IPS-15b (cell line): ENCODE data around the gene SMG7.

Experiments
- H3K27me3 ChIP-seq: one replicate; pipeline ENCODE4 v1.6.1; 2013; ENCODE audit warnings: low read length; ENCODE audit not compliant: control insufficient read depth, insufficient read depth
- H3K36me3 ChIP-seq: one replicate; pipeline ENCODE4 v1.6.1; 2013; ENCODE audit warnings: low read length; ENCODE audit not compliant: control insufficient read depth, insufficient read depth
- H3K4me1 ChIP-seq: one replicate; pipeline ENCODE4 v1.6.1; 2013; ENCODE audit warnings: mild to moderate bottlenecking, low read length; ENCODE audit not compliant: control insufficient read depth, insufficient read depth
- H3K4me3 ChIP-seq: one replicate; pipeline ENCODE4 v1.5.1; 2013; ENCODE audit warnings: low read depth, low read length
- H3K9ac ChIP-seq: one replicate; pipeline ENCODE4 v1.6.1; 2013; ENCODE audit warnings: low read depth, mild to moderate bottlenecking, low read length
- H3K9me3 ChIP-seq: one replicate; pipeline ENCODE4 v1.6.1; 2013; ENCODE audit warnings: mild to moderate bottlenecking, low read length; ENCODE audit not compliant: control insufficient read depth, insufficient read depth

SMG7 gene

DNA sequence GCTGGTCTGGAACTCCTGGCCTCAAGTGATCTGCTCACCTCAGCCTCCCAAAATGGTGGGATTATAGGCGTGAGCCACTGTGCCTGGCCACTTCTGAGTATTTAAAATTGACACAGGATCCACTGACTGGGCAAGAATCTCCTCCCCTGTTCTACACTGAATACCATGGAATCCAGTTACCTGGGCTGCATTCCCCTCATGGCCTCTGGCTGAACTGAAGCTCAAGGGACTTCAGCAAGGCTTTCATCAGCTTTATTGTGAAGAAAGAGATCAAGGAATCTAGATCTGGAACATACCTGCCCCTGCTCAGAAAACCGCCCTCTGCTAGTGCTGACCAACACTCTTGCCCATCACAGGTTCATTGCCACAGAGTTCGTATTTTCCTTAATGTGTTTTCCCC is 97.5 kb downstream of the SMG7 start:
- Histone ChIP-seq H3K36me3 (no peaks in the 10 kb centered on the region), H3K4me3 (no peak overlapping the region), H3K4me1 (no peaks in the 10 kb centered on the region), H3K9ac (no peak overlapping the region), H3K27me3 (no peaks in the 10 kb centered on the region), H3K9me3 (no peaks in the 10 kb centered on the region)

GRCh38 chr1:183570451-183570850 is 98.2 kb downstream of the SMG7 start:
- no peaks in the 10 kb centered on the region for H3K9me3 ChIP-seq
- no peaks in the 10 kb centered on the region for H3K4me1 ChIP-seq
- H3K4me3 ChIP-seq: no peak overlapping the region
- H3K9ac ChIP-seq: no peak overlapping the region
- H3K36me3 ChIP-seq: no peaks in the 10 kb centered on the region
- no peaks in the 10 kb centered on the region for H3K27me3 ChIP-seq

DNA sequence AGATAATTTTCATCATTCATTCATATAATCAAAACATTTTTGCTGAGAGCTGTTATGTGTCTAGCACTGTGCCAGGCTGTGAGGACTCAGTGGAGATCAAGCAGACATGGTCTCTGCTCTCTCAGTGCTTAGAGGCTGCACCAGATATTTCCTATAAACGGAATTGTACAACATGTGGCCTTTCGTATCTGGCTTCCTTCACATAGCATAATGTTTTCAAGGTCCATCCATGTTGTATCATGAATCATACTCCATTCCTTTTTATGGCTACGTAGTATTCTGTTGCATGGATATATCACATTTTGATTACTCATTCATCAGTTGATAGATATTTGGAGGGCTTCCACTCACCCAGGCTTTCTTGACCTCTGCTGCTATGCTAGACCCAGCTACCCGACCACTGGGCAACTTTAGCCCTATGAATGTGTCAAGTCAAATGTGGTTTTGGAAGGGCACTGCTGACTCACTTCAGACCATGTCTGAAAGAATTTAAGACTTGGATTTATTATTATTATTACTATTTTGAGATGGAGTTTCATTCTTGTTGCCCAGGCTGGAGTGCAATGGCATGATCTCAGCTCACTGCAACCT is 99.5 kb downstream of the SMG7 start:
- H3K9me3 ChIP-seq: no peaks in the 10 kb centered on the region
- no peak overlapping the region for H3K4me3 ChIP-seq

DNA sequence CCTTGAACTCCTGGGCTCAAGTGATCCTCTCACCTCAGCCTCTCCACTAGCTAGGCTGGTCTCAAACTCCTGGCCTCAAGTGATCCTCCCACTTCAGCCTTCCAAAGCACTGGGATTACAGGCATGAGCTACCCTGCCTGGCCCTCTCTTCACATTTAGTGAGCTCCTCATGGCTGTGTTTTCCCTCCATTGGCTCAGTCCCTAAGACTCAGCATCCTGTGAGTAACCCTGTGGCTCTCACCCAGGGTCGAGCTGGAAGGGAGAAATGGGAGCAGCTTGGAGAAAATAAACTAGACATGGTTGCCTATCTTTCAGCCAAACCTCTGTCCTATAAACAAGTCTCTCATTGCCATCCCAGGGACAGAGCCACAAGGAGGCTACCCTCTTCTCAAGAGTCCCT is 100.4 kb downstream of the SMG7 start:
- Histone ChIP-seq H3K27me3 (no peaks in the 10 kb centered on the region), H3K4me3 (no peak overlapping the region), H3K4me1 (no peaks in the 10 kb centered on the region), H3K9me3 (no peaks in the 10 kb centered on the region), H3K36me3 (no peaks in the 10 kb centered on the region), H3K9ac (no peak overlapping the region)

More for the DNA sequence above, 99.5 kb downstream of the SMG7 start:
- H3K9ac ChIP-seq: no peak overlapping the region
- H3K4me1 ChIP-seq: no peaks in the 10 kb centered on the region
- H3K27me3 ChIP-seq: no peaks in the 10 kb centered on the region
- no peaks in the 10 kb centered on the region for H3K36me3 ChIP-seq

DNA sequence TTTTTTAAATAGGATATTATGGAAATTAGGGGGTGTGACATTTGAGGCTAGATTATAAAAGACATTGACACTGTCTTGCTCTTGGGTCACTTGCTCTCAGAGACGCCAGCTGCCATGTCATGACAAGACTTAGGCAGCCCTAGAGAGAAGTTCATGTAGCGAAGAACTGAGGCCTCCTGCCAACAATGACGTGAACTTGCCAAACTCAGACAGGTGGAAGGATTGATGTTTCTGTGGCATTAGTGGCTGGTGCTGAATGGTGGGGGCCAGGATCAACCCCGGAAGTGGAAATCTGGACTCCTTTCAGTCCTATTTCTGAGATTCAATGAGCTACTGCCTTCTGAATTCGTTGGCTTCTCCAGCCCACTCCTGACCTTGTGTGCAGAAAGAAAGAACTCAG is 103.3 kb downstream of the SMG7 start:
- Histone ChIP-seq H3K9ac (no peak overlapping the region), H3K4me1 (peaks cover 4% of the 10 kb centered on the region), H3K36me3 (no peaks in the 10 kb centered on the region), H3K27me3 (no peaks in the 10 kb centered on the region), H3K9me3 (no peaks in the 10 kb centered on the region), H3K4me3 (no peak overlapping the region)

DNA sequence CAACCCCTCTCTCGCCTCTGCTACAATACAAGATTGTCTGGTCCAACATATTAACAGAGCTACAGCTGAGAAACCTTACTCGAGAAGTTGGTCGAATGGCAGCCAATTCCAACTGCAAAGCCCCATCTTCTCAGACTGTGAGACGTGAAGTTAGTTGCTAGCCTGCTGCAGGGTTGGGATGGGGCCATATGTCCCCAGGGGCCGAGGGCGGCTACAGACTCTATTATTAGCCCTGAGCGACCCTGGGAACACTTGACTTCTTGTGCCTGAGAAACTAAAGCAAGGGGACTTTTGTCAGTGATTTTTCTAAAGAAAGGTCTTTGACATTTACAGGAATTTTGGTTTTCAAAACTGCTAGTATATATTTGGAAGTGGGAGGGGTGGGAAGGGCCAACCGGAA is 104.2 kb downstream of the SMG7 start:
- Histone ChIP-seq H3K9me3 (no peaks in the 10 kb centered on the region), H3K27me3 (no peaks in the 10 kb centered on the region), H3K4me1 (peaks cover 4% of the 10 kb centered on the region), H3K4me3 (no peak overlapping the region), H3K9ac (no peak overlapping the region), H3K36me3 (no peaks in the 10 kb centered on the region)

- Histone ChIP-seq H3K36me3 (no peaks in the 10 kb centered on the region), H3K4me1 (peaks cover 4% of the 10 kb centered on the region), H3K9ac (no peak overlapping the region)
Observed at GRCh38 chr1:183577897-183578465, 105.7 kb downstream of the SMG7 start.

GRCh38 chr1:183578856-183579255 is 106.6 kb downstream of the SMG7 start:
- no peaks in the 10 kb centered on the region for H3K36me3 ChIP-seq

More at GRCh38 chr1:183577897-183578465, 105.7 kb downstream of the SMG7 start:
- H3K9me3 ChIP-seq: no peaks in the 10 kb centered on the region
- no peak overlapping the region for H3K4me3 ChIP-seq
- no peaks in the 10 kb centered on the region for H3K27me3 ChIP-seq

DNA sequence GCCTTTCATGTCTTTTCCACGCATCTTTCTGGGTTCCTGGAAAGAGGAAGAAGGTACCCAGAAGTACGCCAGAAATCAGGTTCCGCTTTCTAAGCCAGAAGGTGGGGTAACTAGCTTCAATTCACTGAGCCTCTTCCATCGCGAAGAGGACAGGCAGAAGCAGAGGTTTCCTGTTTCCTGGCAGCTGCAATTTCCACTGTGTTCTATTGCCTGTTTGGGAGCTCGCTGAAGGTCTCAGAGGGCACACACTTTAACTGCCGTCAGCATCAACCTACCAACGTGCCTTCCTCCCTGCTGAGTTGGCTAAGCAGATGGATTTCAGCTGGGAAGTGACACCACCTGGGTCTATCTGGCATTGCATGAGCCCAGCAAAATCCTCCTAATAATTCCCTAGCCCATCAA is 108.0 kb downstream of the SMG7 start:
- H3K9me3 ChIP-seq: no peaks in the 10 kb centered on the region
- peaks cover 4% of the 10 kb centered on the region for H3K4me1 ChIP-seq
- no peak overlapping the region for H3K4me3 ChIP-seq
- H3K36me3 ChIP-seq: no peaks in the 10 kb centered on the region
- H3K9ac ChIP-seq: no peak overlapping the region
- no peaks in the 10 kb centered on the region for H3K27me3 ChIP-seq

More at GRCh38 chr1:183578856-183579255, 106.6 kb downstream of the SMG7 start:
- no peak overlapping the region for H3K4me3 ChIP-seq
- no peaks in the 10 kb centered on the region for H3K27me3 ChIP-seq
- H3K9me3 ChIP-seq: no peaks in the 10 kb centered on the region
- H3K9ac ChIP-seq: no peak overlapping the region
- H3K4me1 ChIP-seq: peaks cover 4% of the 10 kb centered on the region

DNA sequence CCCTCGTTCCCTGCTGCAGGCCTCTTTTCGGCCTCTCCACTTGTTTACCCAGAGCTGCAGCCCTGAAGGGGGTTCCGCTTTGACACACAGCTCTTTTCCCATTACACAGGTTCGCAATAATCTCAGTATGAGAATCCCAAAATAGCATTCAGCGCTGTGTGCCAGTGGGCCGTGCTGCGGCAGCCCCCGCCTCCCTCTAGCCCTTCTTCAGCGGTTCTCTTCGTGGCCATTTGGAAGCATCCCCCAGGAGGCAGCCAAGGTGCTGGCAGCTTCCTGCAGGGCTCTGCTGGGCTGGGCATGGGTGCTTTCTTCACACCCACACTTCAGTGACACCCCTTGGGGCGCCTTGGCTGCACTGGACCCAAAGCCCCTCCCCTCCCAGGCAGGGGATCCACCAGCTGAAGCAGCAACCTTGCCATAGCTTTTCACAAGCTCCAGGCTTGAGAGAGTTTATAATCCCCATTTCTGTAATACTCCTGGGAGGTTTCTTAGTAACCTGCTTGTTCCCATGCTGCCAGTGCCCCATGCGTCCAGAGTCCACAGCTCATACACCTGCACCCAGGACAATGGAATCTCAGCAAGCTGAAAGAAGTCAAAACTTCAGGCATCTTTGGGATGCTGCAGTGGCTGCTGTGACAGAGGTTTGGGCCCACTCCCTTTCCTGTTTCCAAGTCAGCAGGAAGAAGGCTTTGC is 109.9 kb downstream of the SMG7 start:
- no peak overlapping the region for H3K4me3 ChIP-seq
- H3K9me3 ChIP-seq: no peaks in the 10 kb centered on the region
- H3K4me1 ChIP-seq: peaks cover 4% of the 10 kb centered on the region
- no peak overlapping the region for H3K9ac ChIP-seq
- H3K36me3 ChIP-seq: no peaks in the 10 kb centered on the region
- no peaks in the 10 kb centered on the region for H3K27me3 ChIP-seq

GRCh38 chr1:183583466-183583865 is 111.2 kb downstream of the SMG7 start:
- Histone ChIP-seq H3K36me3 (no peaks in the 10 kb centered on the region), H3K9ac (no peak overlapping the region), H3K4me3 (no peak overlapping the region), H3K27me3 (no peaks in the 10 kb centered on the region), H3K9me3 (no peaks in the 10 kb centered on the region), H3K4me1 (peaks cover 4% of the 10 kb centered on the region)

DNA sequence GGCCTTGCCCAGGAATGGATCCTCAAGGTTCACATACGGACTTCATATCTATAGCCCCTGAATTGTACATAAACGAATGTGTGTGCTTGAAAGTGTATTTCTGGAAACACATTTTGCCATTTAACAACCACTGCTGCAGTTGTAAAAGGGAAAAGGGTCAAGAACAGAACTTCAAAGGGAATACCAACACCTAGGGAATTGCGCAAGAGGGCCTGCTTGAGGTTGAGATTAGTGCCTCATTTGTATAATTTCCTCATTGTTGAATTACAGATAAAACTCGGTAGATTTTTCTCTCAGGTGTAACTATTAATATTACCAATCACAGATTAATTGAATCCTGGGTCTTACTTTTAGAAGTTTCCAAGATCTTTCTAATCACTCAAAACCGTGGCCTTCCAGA is 111.8 kb downstream of the SMG7 start:
- no peaks in the 10 kb centered on the region for H3K27me3 ChIP-seq

More for the DNA sequence above, 111.8 kb downstream of the SMG7 start:
- H3K9ac ChIP-seq: no peak overlapping the region
- peaks cover 8% of the 10 kb centered on the region for H3K4me1 ChIP-seq
- no peaks in the 10 kb centered on the region for H3K9me3 ChIP-seq
- no peak overlapping the region for H3K4me3 ChIP-seq
- no peaks in the 10 kb centered on the region for H3K36me3 ChIP-seq
